Thoracic aorta (tissue), 2 donors: ENCODE results near the gene ADARB2. TPM values are rescaled to one million over a fixed set of nuclear protein-coding genes. Genes with fewer than 3 reads are reported as not detected.

Experiments
- ATAC-seq: fragments of 150-250 bp; one replicate; pipeline ENCODE4 v1.8.0; 2017; ENCODE audit warnings: low read depth; ENCODE audit not compliant: insufficient number of reproducible peaks, low FRiP score
- DNase-seq: peaks from one replicate; pipeline ENCODE4 v3.0.0-alpha.2; 2020; ENCODE audit warnings: low spot score
- H3K27ac ChIP-seq, 2 donors: fragments of 200-600 bp; sonication (generic); 1 replicate in 1 of 2; 2 replicates in 1 of 2; pipeline ENCODE4 v1.5.1; 2016; ENCODE audit warnings: mild to moderate bottlenecking in 2 of 2, moderate library complexity in 2 of 2
- H3K27me3 ChIP-seq: fragments of 200-600 bp; sonication (generic); replicated peaks from 2 replicates; pipeline ENCODE4 v1.6.0; 2016; ENCODE audit warnings: mild to moderate bottlenecking; ENCODE audit not compliant: insufficient read depth
- H3K36me3 ChIP-seq: fragments of 200-600 bp; sonication (generic); one replicate; pipeline ENCODE4 v1.5.1; 2016
- H3K4me1 ChIP-seq, 2 donors: fragments of 200-600 bp; sonication (generic); 1 replicate in 1 of 2; 2 replicates in 1 of 2; pipeline versions ENCODE4 v1.5.1 to v1.6.0; 2016; ENCODE audit warnings: low read depth in 2 of 2, mild to moderate bottlenecking in 1 of 2; ENCODE audit not compliant: control insufficient read depth in 1 of 2
- H3K4me3 ChIP-seq: fragments of 200-600 bp; sonication (generic); 2 replicates; pipeline ENCODE4 v1.5.1; 2016; ENCODE audit warnings: mild to moderate bottlenecking
- H3K9me3 ChIP-seq: fragments of 200-600 bp; sonication (generic); 2 replicates; pipeline ENCODE4 v1.5.1; 2016
- CTCF ChIP-seq: fragments of 200-600 bp; sonication (generic); IDR thresholded peaks from one replicate; pipeline ENCODE4 v1.5.1; 2019; ENCODE audit warnings: antibody characterized with exemption
- total RNA-seq, 2 donors: library from RNA; depleted of rRNA; stranded (reverse); fragments of >200 nt; gene quantifications; one replicate each; pipeline versions ENCODE4 v1.1.0 to v1.2.3, GENCODE V29; 2016

Gene ADARB2
- total RNA-seq, 2 donors from 2014 or later: 0.71 to 3.1 TPM

GRCh38 chr10:1736144-1736971 is 967 bp downstream of the ADARB2 start:
- no peak overlapping the region for H3K4me3 ChIP-seq
- DNase-seq (no peak), ATAC-seq (no peak)
- H3K27ac ChIP-seq: no peak overlapping the region
- no peaks in the 10 kb centered on the region for H3K36me3 ChIP-seq
- TF ChIP-seq CTCF: no peak
- H3K9me3 ChIP-seq: no peaks in the 10 kb centered on the region
- no peaks in the 10 kb centered on the region for H3K4me1 ChIP-seq
- peaks cover 6% of the 10 kb centered on the region for H3K27me3 ChIP-seq

- H3K27me3 ChIP-seq: peaks cover 6% of the 10 kb centered on the region
- TF ChIP-seq CTCF: no peak
- ATAC-seq (no peak), DNase-seq (no peak)
- H3K27ac ChIP-seq: no peak overlapping the region
- no peaks in the 10 kb centered on the region for H3K9me3 ChIP-seq
- H3K4me3 ChIP-seq: no peak overlapping the region
- no peaks in the 10 kb centered on the region for H3K4me1 ChIP-seq
- no peaks in the 10 kb centered on the region for H3K36me3 ChIP-seq
Observed at GRCh38 chr10:1735562-1735961, 1.8 kb downstream of the ADARB2 start.

- TF ChIP-seq CTCF: no peak
- no peak overlapping the region for H3K4me3 ChIP-seq
- H3K9me3 ChIP-seq: no peaks in the 10 kb centered on the region
- peaks cover 6% of the 10 kb centered on the region for H3K27me3 ChIP-seq
- DNase-seq (no peak), ATAC-seq (no peak)
- H3K27ac ChIP-seq: no peak overlapping the region
- no peaks in the 10 kb centered on the region for H3K4me1 ChIP-seq
- no peaks in the 10 kb centered on the region for H3K36me3 ChIP-seq
Observed at GRCh38 chr10:1734288-1734687, 3.0 kb downstream of the ADARB2 start.

GRCh38 chr10:1733720-1734119 is 3.6 kb downstream of the ADARB2 start:
- TF ChIP-seq CTCF: no peak

GRCh38 chr10:1732564-1732996 is 4.7 kb downstream of the ADARB2 start:
- H3K36me3 ChIP-seq: no peaks in the 10 kb centered on the region
- no peak overlapping the region for H3K27ac ChIP-seq
- no peak overlapping the region for H3K4me3 ChIP-seq
- H3K9me3 ChIP-seq: no peaks in the 10 kb centered on the region
- peaks cover 2% of the 10 kb centered on the region for H3K27me3 ChIP-seq
- ATAC-seq (no peak), DNase-seq (no peak)
- H3K4me1 ChIP-seq: no peaks in the 10 kb centered on the region
- no peak for TF ChIP-seq CTCF

More at GRCh38 chr10:1733720-1734119, 3.6 kb downstream of the ADARB2 start:
- Histone ChIP-seq H3K27ac (no peak overlapping the region), H3K36me3 (no peaks in the 10 kb centered on the region), H3K9me3 (no peaks in the 10 kb centered on the region), H3K27me3 (peaks cover 6% of the 10 kb centered on the region), H3K4me1 (no peaks in the 10 kb centered on the region), H3K4me3 (no peak overlapping the region)
- no peak for DNase-seq
- ATAC-seq: no peak
